Smooth muscle cell (in vitro differentiated cells): Measurements from ENCODE around the gene KRT6C. TPM values are rescaled to one million over a fixed set of nuclear protein-coding genes. Genes with fewer than 3 reads are reported as not detected.

Experiments
- DNase-seq: peaks from one replicate; lab custom pipeline; 2025; ENCODE audit not compliant: unreplicated experiment; lab: John Stamatoyannopoulos, UW
- H2AFZ ChIP-seq: fragments of 200-600 bp; sonication (generic); 2 replicates; pipeline ENCODE4 v1.6.0; 2016; ENCODE audit warnings: antibody characterized with exemption, low read depth, mild to moderate bottlenecking
- H3F3A ChIP-seq: fragments of 200-600 bp; sonication (generic); 2 replicates; pipeline ENCODE4 v1.6.0; 2017; ENCODE audit warnings: antibody characterized with exemption, low read depth
- H3K27ac ChIP-seq: fragments of 200-600 bp; sonication (generic); 2 replicates; pipeline ENCODE4 v1.5.1; 2016; ENCODE audit warnings: low read depth, mild to moderate bottlenecking
- H3K27me3 ChIP-seq: fragments of 200-600 bp; sonication (generic); 2 replicates; pipeline ENCODE4 v1.6.1; 2016; ENCODE audit warnings: low read depth, mild to moderate bottlenecking
- H3K36me3 ChIP-seq: fragments of 200-600 bp; sonication (generic); 2 replicates; pipeline ENCODE4 v1.5.1; 2016; ENCODE audit warnings: low read depth
- H3K4me1 ChIP-seq: fragments of 200-600 bp; sonication (generic); 2 replicates; pipeline ENCODE4 v1.5.1; 2016; ENCODE audit warnings: low read depth
- H3K4me2 ChIP-seq: fragments of 200-600 bp; sonication (generic); 2 replicates; pipeline ENCODE4 v1.6.0; 2016; ENCODE audit warnings: mild to moderate bottlenecking
- H3K4me3 ChIP-seq: fragments of 200-600 bp; sonication (generic); 2 replicates; pipeline ENCODE4 v1.5.1; 2016; ENCODE audit warnings: mild to moderate bottlenecking
- H3K79me2 ChIP-seq: fragments of 200-600 bp; sonication (generic); 2 replicates; pipeline ENCODE4 v1.6.0; 2016; ENCODE audit warnings: low read depth, mild to moderate bottlenecking
- H3K9ac ChIP-seq: fragments of 200-600 bp; sonication (generic); 2 replicates; pipeline ENCODE4 v1.6.0; 2016; ENCODE audit warnings: low read depth
- H3K9me3 ChIP-seq: fragments of 200-600 bp; sonication (generic); replicated peaks from 2 replicates; pipeline ENCODE4 v1.5.1; 2016; ENCODE audit warnings: low read depth
- H4K20me1 ChIP-seq: fragments of 200-600 bp; sonication (generic); 2 replicates; pipeline ENCODE4 v1.6.0; 2016; ENCODE audit warnings: low read depth
- WGBS: methylation state at CpG from one replicate; pipeline ENCODE4 v1.1.7; 2016; ENCODE audit warnings: low lambda C conversion rate; 5-methylcytosine and 5-hydroxymethylcytosine counted together
- polyA plus RNA-seq: library from polyadenylated mRNA; unstranded; fragments of >200 nt; fragmentation: Nextera tagmentation; extraction: Ambion mirVana; gene quantifications from 2 replicates; pipeline ENCODE4 v1.2.1, GENCODE V29; 2016
- total RNA-seq: library from RNA; depleted of rRNA; stranded (reverse); fragments of >200 nt; gene quantifications from 2 replicates; pipeline ENCODE4 v1.2.3, GENCODE V29; 2014
- TF ChIP-seq, protein P1 (sequence below): fragments of 200-600 bp; sonication (generic); IDR thresholded peaks from 2 replicates; pipeline ENCODE4 v1.5.1; 2017; ENCODE audit warnings: borderline replicate concordance, mild to moderate bottlenecking, antibody characterized with exemption; ENCODE audit not compliant: insufficient read depth, poor library complexity, severe bottlenecking

Gene KRT6C
- total and polyA plus RNA-seq, 2 experiments from 2014 or later = 22.0 to 32.6 TPM

DNA sequence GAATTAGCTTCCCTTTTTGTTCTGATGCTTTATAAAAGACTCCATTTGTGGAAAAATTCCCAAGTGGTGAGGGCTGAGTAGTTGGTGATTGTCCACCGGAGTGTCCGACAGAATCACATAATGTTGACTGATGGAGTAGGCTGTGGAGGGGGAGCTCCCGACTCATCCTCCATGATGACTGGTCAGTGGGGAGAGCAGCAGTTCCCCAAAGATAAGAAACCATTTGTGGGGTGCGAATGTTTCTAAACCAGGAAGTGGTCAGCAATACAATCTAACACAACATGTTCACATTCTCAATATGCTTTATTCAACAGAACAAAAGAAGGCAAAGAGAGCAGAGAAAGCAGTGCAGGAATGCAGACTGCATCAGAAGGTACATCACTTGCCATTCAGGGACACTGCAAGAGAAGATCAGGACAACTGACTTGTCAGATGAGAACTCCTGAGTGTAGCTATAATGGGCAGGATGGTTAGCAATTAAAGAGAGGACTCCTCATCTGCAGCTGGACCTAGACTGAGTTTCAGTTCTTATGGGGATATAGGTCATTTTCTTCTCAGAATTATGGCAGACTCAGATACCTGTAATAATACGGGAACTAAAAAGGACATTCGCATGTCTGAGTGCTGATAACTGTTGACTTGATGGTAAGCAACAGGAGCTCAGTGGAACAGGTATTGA, 27.1 kb downstream of the KRT6C start:
- no peak overlapping the region for H3K4me3 ChIP-seq
- H3K27ac ChIP-seq = no peak overlapping the region
- no peak overlapping the region for H3K9ac ChIP-seq
- H3K4me1 ChIP-seq = peaks cover 16% of the 10 kb centered on the region
- no peaks in the 10 kb centered on the region for H3K36me3 ChIP-seq
- H3K9me3 ChIP-seq = no peaks in the 10 kb centered on the region
- whole genome bisulfite sequencing = 96% methylated on average over 6 of the region's 6 CpGs
- H3K27me3 ChIP-seq = peaks cover 10% of the 10 kb centered on the region
- H3K4me2 ChIP-seq = no peak overlapping the region
- peaks cover 5% of the 10 kb centered on the region for H3F3A ChIP-seq
- H4K20me1 ChIP-seq = no peaks in the 10 kb centered on the region
- no peak overlapping the region for H2AFZ ChIP-seq
- H3K79me2 ChIP-seq = no peaks in the 10 kb centered on the region
- DNase-seq = no peak
- TF ChIP-seq, protein P1, sequence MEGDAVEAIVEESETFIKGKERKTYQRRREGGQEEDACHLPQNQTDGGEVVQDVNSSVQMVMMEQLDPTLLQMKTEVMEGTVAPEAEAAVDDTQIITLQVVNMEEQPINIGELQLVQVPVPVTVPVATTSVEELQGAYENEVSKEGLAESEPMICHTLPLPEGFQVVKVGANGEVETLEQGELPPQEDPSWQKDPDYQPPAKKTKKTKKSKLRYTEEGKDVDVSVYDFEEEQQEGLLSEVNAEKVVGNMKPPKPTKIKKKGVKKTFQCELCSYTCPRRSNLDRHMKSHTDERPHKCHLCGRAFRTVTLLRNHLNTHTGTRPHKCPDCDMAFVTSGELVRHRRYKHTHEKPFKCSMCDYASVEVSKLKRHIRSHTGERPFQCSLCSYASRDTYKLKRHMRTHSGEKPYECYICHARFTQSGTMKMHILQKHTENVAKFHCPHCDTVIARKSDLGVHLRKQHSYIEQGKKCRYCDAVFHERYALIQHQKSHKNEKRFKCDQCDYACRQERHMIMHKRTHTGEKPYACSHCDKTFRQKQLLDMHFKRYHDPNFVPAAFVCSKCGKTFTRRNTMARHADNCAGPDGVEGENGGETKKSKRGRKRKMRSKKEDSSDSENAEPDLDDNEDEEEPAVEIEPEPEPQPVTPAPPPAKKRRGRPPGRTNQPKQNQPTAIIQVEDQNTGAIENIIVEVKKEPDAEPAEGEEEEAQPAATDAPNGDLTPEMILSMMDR = no peak

DNA sequence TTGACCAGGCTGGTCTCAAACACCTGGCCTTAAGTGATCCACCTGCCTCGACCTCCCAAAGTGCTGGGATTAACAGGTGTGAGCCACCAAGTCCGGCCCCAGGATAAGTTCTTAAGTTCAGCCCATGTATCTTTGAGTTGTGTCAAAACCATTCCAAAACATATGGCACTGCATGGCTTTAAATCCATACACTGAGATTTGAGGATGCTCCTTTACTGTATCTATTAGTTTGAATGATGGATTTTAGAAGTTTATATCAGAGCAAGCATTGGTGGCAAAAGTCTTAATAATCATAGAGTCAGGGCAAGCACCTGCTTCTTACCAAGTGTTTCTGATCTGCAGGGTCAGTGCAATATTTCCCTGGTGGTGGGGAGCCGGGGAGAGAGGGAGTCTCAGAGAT, 27.7 kb downstream of the KRT6C start:
- Histone ChIP-seq H3K4me2 (no peak overlapping the region), H3K27ac (no peak overlapping the region), H3K9me3 (no peaks in the 10 kb centered on the region), H3K9ac (no peak overlapping the region), H2AFZ (no peak overlapping the region), H3K79me2 (no peaks in the 10 kb centered on the region), H3K27me3 (peaks cover 10% of the 10 kb centered on the region), H3K36me3 (no peaks in the 10 kb centered on the region), H3K4me3 (no peak overlapping the region), H3K4me1 (peaks cover 22% of the 10 kb centered on the region), H4K20me1 (no peaks in the 10 kb centered on the region), H3F3A (peaks cover 5% of the 10 kb centered on the region)
- TF ChIP-seq, protein P1 = no peak
- 79% methylated on average over 3 of the region's 3 CpGs for WGBS
- no peak for DNase-seq

DNA sequence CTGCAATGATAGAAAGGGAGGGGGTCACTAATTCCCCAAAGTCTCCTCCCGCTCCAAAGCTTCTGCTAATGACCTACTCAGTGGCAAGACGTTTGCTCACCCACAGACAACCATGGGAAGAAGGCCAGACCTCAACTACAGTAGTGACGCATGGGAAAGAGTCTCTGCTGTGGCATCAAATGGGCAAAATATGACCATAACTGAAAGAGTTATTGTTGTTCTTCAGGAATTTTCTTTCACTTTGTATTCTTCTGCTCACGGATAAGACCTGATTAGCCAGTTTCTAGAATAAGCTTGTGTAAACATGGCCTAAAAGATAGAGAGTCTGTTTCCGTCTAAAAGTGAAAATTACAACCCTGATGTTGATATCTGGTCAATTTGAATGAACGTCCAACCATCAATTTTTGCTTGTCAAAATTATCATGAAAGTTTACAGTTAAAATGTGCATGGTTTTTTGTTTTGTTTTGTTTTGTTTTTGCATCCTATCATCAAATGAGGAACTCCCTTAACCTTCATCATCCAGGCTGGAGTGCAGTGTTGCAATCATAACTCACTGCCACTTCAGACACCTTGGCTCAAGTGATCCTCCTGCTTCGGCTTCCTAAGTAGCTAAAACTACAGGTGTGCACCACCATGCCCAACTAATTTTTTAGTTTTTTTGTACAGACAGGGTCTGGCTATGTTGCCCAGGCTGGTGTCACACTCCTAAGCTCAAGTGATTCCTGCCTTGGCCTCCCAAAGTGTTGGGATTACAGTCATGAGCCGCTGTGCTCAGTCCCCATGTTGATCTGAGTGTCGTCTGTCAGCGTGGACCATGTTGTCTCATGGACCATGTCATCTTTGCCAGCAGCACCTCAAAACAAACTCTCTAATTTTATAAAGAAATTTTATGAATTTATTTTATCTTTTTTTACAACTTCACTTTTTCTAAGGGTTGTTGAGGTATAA, 28.7 kb downstream of the KRT6C start:
- peaks cover 5% of the 10 kb centered on the region for H3K27me3 ChIP-seq
- peaks cover 26% of the 10 kb centered on the region for H3K4me1 ChIP-seq
- no peak overlapping the region for H3K9ac ChIP-seq
- no peak overlapping the region for H3K27ac ChIP-seq
- peaks cover 7% of the 10 kb centered on the region for H3F3A ChIP-seq
- no peaks in the 10 kb centered on the region for H3K9me3 ChIP-seq
- H2AFZ ChIP-seq = no peak overlapping the region
- H3K4me2 ChIP-seq = no peak overlapping the region
- H4K20me1 ChIP-seq = no peaks in the 10 kb centered on the region
- H3K79me2 ChIP-seq = no peaks in the 10 kb centered on the region
- DNase-seq = no peak
- no peak overlapping the region for H3K4me3 ChIP-seq
- WGBS = 80% methylated on average over 10 of the region's 10 CpGs
- no peaks in the 10 kb centered on the region for H3K36me3 ChIP-seq
- TF ChIP-seq, protein P1 = no peak
